ENCODE data around the gene GPR31.

Gene GPR31

DNA sequence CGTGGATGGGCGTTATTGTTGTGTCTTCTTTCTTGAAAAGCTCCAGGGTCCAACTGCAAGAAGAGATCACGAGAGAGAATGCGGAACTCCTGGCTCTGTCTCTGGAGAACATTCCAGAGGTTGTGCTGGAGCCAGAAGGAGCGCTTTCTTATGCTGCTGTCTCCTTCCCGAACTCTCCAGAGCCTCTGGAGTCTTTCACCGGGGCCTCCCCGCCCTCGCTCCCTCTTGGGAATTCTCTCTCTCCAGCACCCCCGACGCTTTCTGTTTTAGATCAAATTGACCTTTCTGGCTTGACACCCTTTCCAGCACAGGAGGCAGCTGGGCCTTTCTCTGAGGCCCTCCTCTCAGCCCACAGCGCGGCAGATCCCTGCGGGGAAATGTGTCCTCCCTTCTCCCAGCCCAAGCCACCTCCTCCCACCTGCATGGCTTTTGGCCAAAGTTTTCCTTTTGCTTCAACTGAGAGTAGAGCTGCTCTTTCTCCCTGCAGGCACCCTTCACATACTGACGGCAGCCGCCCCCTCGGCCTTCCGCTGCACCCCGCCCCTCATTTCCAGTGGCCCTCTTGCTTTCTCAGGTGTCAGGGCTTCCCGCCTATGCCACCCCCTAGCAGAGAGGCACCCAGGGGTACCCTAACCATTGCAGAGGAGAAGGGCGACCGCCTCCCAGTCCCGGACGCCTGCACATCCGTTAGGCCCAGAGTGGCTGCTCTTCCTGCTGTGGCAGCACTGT lies 41.5 kb downstream of the GPR31 start:
- no peak for DNase-seq

DNA sequence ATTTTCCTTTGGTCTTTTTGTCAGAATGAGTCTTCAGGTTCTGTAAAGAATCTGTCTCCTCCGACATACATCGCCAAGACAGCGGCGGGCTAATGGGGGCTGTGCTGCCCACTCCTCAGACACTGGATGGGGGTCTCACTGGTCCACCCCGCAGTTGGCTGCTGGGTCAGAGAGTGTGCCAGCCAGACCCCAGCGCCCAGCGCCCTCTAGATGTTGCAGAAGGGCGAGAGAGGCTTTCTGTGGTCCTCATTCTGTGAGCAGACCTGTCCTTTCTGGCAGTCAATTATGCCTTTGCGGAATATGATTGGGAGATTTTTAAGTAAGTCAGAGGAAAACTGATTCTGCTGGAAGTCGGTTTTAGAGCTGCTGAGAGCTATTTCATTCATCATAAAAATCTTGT lies 42.7 kb downstream of the GPR31 start:
- DNase-seq, result no peak

DNA sequence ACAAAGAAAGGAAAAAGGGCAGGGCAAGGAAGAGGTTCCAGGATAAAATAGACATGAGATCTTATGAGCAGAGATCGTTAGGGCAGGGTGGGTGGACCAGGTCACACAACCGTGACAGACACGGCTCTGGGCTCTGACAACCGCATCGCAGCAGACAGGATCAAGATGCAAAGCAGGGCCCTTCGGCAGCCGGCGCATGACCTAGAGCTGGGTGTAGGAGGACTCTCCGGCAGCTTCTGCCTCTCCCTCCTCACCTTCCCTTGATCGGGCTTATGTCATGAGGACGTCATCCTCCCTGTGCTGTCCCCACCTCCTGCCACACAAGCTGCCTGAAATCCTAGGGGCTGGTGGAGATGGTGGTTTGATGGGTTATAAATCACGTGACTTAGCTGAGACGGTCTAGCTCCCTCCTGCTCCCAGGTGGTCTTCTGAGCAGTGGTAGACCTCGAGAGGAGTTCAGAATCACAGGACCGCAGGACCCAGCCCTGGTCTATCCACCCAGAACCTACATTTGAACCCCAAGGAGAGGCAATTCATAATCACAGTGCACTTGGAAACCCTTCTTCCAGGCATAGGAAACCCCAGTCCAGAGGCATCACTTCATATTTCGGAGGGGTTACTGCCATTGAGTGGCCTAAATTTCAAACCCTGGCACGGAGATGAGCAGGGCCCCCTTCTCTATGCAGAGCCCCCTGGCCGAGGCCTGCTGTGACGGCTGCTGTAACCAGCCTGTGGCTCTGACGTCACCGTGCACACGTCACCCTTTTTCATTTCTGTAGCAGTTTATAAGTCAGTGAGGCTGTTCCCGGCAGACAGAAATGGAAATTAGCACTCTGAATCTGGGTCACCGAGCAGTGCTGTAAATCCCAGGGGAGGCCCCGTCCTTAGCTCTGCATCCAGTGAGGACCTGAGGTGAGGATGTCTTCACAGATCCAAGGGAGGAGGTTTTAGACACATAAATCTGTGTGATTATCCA lies 43.6 kb downstream of the GPR31 start:
- DNase-seq, result peak; percentile 60 to 73

DNA sequence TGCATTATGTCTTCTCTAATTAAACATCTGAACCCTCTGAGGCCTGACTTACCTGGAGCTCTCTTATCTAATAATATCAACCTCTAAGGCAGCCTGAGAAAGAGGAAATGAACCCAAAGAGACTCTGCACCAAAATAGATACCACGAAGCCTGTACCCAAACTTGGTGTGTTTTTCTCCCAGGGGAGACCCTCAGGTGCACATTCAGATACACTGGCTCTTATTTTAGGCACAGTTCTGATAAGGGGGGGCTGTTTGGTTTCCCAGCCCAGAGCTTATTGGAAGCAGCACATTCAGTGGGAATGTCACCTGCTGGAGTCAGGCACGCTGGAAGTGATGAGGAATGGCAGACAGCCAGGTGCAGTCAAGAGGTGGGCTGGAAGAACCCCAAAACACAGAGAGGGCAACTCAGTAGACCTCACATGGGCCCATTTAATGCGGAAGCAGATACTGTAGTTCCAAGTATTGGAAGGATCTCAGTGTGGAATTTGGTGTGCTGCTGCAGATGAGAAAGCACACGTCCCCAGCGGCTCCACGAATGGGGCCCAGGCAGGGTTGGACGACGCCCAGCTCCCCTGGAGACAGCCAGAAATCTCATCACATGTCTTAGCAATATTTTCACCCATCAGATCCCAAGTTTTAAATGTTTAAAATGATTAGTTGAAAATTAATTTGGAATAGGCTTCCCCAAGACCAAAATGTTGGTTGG lies 44.6 kb downstream of the GPR31 start:
- DNase-seq, result no peak

DNA sequence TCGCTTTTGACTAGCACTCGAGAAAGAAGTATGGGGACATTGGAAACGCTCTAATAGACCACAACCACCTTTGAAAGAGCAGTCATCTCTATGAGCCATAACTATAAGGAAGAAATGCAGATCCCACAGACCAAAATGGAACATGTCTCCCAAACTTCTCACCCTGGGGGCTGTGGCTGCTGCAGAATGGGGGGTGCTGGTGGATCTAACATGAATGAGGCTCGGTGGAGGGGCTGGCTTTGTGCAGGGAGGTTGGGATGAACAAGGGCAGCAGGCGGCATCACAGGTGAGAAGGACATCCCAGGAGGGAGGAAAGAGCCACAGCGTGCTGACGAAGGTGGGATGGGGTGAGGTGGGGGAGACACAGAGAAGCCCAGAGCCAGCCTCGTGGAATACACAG lies 45.4 kb downstream of the GPR31 start:
- no peak for DNase-seq

DNA sequence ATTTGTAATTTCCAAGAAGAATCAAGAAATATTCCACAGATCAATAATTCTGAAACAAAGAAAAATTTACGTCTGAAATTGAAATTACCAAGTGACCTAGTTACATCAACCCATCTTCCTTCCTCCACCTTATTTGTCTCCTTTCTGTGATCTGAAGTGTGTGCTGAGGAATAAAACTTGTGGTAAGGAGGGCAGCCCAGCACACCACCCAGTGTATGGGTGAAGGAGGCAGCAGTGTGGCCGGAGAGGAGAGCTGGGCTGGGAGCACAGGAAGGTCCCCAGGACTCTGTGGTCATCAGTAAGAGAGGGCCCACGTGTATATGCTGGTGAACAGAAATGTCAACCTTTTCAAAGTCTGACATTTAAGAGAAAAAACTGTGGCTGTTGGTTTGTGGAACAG lies 46.2 kb downstream of the GPR31 start:
- DNase-seq, result no peak

DNA sequence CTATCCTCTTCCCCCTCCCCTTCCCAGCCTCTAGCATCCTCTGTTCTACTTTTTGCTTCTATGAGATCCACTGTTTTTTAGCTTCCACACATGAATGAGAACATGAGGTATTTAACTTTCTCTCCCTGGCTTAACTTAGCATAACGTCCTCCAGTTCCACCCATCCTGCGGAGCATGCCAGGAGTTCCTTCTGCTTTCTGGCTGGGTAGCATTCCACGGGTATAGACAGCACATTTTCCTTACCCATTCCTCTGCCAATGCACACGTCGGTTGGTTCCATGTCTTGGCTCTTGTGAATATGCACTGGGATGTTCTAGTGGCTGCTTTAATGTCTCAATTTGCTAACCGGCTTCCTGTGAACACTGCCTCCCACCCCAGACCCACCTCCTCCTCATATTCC lies 48.1 kb downstream of the GPR31 start:
- DNase-seq, result no peak

DNA sequence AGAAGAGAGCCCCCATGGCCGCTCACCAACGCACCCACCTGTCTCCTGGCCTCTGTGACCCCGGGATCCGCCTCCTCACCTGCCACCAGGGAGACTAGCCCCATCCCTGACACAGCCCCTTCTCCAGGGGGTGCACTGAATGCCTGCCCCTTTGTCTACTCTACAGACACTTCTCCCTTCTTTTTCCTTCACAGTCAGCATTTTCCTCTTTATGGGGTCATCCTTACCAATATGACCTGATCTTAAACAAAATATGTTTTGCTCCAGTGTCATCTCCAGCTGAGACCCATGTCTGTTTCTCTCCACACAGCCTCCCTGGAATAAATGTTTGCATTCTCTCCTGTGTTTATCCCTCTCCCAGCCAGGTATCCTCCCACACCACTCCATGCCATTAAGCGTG lies 49.5 kb downstream of the GPR31 start:
- DNase-seq, result no peak

DNA sequence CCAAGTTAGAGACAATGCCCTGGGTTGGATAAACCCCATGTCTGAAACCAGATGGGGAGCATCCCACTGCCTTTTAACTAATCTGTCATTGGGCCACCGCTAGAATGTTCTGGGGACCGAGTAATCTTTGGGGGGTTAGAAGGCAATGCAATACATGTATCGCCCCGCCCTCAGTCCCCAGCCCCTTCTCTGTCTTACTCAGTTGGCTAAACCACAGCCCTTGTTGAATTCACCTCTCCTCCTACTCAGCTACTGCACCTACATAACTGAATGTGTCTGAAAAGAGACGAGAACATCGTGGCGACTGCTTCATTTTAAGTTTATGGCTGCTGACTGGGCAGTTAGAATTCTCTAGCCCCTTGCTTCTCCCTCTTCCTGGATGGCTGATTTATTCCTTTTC lies 50.0 kb downstream of the GPR31 start:
- no peak for DNase-seq

DNA sequence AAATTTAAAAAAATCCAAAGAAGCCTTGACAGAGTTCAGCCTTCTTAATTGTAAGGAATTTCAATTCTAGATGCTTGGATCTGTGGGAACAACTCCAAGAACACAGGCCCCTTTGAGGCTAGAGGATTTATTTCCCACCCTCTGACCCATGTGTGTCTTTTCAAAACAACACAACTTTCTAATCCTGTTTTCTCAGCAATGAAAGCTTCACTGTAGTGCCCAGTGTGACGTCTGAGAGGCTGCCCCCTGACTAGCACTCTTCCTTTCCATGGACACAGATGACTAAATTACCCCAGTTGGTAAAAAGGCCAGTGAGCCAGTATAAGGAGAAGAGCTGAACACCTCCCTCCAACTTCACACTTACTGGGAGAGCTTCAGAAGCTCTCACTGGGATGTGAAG lies 51.4 kb downstream of the GPR31 start:
- no peak for DNase-seq

Measured in activated T-cell treated with anti-CD3 and anti-CD28 coated beads, Interleukin-2, amount 50 U/mL, for 48 hours (primary cell).